Hepatocyte (in vitro differentiated cells): Measurements from ENCODE around the gene TXNDC5. TPM values are rescaled to one million over a fixed set of nuclear protein-coding genes. Genes with fewer than 3 reads are reported as not detected.

Experiments
- DNase-seq: peaks from one replicate; pipeline ENCODE4 v3.0.0-alpha.2; 2016; ENCODE audit warnings: low spot score
- H2AFZ ChIP-seq: fragments of 200-600 bp; sonication (generic); 2 replicates; pipeline ENCODE4 v1.6.0; 2016; ENCODE audit warnings: antibody characterized with exemption, mild to moderate bottlenecking
- H3K27ac ChIP-seq: fragments of 200-600 bp; sonication (generic); 2 replicates; pipeline ENCODE4 v1.5.1; 2016; ENCODE audit warnings: mild to moderate bottlenecking
- H3K27me3 ChIP-seq: fragments of 200-600 bp; sonication (generic); 2 replicates; pipeline ENCODE4 v1.6.1; 2016
- H3K36me3 ChIP-seq: fragments of 200-600 bp; sonication (generic); replicated peaks from 2 replicates; pipeline ENCODE4 v1.5.1; 2016; ENCODE audit warnings: low read depth; ENCODE audit not compliant: insufficient read depth
- H3K4me1 ChIP-seq: fragments of 200-600 bp; sonication (generic); 2 replicates; pipeline ENCODE4 v1.5.1; 2016; ENCODE audit warnings: mild to moderate bottlenecking, moderate library complexity; ENCODE audit not compliant: insufficient read depth
- H3K4me2 ChIP-seq: fragments of 200-600 bp; sonication (generic); 2 replicates; pipeline ENCODE4 v1.6.0; 2016
- H3K4me3 ChIP-seq: fragments of 200-600 bp; sonication (generic); 2 replicates; pipeline ENCODE4 v1.5.1; 2016; ENCODE audit warnings: mild to moderate bottlenecking
- H3K79me2 ChIP-seq: fragments of 200-600 bp; sonication (generic); 2 replicates; pipeline ENCODE4 v1.6.0; 2017; ENCODE audit warnings: mild to moderate bottlenecking
- H3K9me2 ChIP-seq: fragments of 200-600 bp; sonication (generic); replicated peaks from 2 replicates; pipeline ENCODE4 v1.6.0; 2017; ENCODE audit warnings: mild to moderate bottlenecking; ENCODE audit not compliant: insufficient read depth
- H3K9me3 ChIP-seq: fragments of 200-600 bp; sonication (generic); 2 replicates; pipeline ENCODE4 v1.5.1; 2016; ENCODE audit warnings: low read depth, mild to moderate bottlenecking
- H4K20me1 ChIP-seq: fragments of 200-600 bp; sonication (generic); 2 replicates; pipeline ENCODE4 v1.6.0; 2016; ENCODE audit warnings: mild to moderate bottlenecking; ENCODE audit not compliant: insufficient read depth, poor library complexity, severe bottlenecking
- CTCF ChIP-seq: fragments of 200-600 bp; sonication (generic); IDR thresholded peaks from 2 replicates; pipeline ENCODE4 v1.5.1; 2016; ENCODE audit warnings: antibody characterized with exemption, mild to moderate bottlenecking; ENCODE audit not compliant: poor library complexity
- EZH2 ChIP-seq: fragments of 200-600 bp; sonication (generic); IDR thresholded peaks from 2 replicates; pipeline ENCODE4 v1.6.1; 2016; ENCODE audit warnings: antibody characterized with exemption, mild to moderate bottlenecking, borderline replicate concordance
- EZH2phosphoT487 ChIP-seq: fragments of 200-600 bp; sonication (generic); IDR thresholded peaks from one replicate; pipeline ENCODE4 v1.6.1; 2018; ENCODE audit warnings: antibody characterized with exemption, mild to moderate bottlenecking, low read depth, moderate library complexity; ENCODE audit not compliant: unreplicated experiment, severe bottlenecking
- WGBS: methylation state at CpG from one replicate; pipeline ENCODE4 v1.1.6; 2016; ENCODE audit warnings: low lambda C conversion rate; ENCODE audit errors: missing lambda C conversion rate; 5-methylcytosine and 5-hydroxymethylcytosine counted together
- polyA plus RNA-seq: library from polyadenylated mRNA; unstranded; fragments of >200 nt; fragmentation: Nextera tagmentation; extraction: Ambion mirVana; gene quantifications from 2 replicates; pipeline ENCODE4 v1.2.1, GENCODE V29; 2016
- total RNA-seq: library from RNA; depleted of rRNA; stranded (reverse); fragments of >200 nt; gene quantifications from 2 replicates; pipeline ENCODE4 v1.2.3, GENCODE V29; 2014

The TXNDC5 gene
- total and polyA plus RNA-seq, 2 experiments from 2014 or later = 238 to 241 TPM

- no peak overlapping the region for H3K4me2 ChIP-seq
- no peak overlapping the region for H3K27ac ChIP-seq
- H3K9me3 ChIP-seq = no peaks in the 10 kb centered on the region
- WGBS = 96% methylated on average over 8 of the region's 8 CpGs
- no peak for TF ChIP-seq EZH2phosphoT487
- no peak for TF ChIP-seq CTCF
- TF ChIP-seq EZH2 = no peak
- DNase-seq = no peak
- no peaks in the 10 kb centered on the region for H3K27me3 ChIP-seq
- peaks cover 45% of the 10 kb centered on the region for H3K79me2 ChIP-seq
- no peak overlapping the region for H3K4me3 ChIP-seq
- H4K20me1 ChIP-seq = peaks cover 31% of the 10 kb centered on the region
- H3K9me2 ChIP-seq = no peaks in the 10 kb centered on the region
- peaks cover 4% of the 10 kb centered on the region for H3K36me3 ChIP-seq
- no peak overlapping the region for H2AFZ ChIP-seq
- H3K4me1 ChIP-seq = peaks cover 17% of the 10 kb centered on the region
These were observed 8.4 kb downstream of the TXNDC5 start for GRCh38 chr6:7902221-7902620.

GRCh38 chr6:7901780-7902179 lies 8.8 kb downstream of the TXNDC5 start:
- H3K4me3 ChIP-seq = no peak overlapping the region
- DNase-seq = no peak
- H3K27ac ChIP-seq = no peak overlapping the region
- peaks cover 4% of the 10 kb centered on the region for H3K36me3 ChIP-seq
- H4K20me1 ChIP-seq = peaks cover 27% of the 10 kb centered on the region
- H3K4me1 ChIP-seq = peaks cover 17% of the 10 kb centered on the region
- no peak overlapping the region for H2AFZ ChIP-seq
- no peak overlapping the region for H3K4me2 ChIP-seq
- no peaks in the 10 kb centered on the region for H3K9me3 ChIP-seq
- no peak for TF ChIP-seq CTCF
- TF ChIP-seq EZH2 = no peak
- TF ChIP-seq EZH2phosphoT487 = no peak
- no peaks in the 10 kb centered on the region for H3K27me3 ChIP-seq
- H3K79me2 ChIP-seq = peaks cover 45% of the 10 kb centered on the region
- H3K9me2 ChIP-seq = no peaks in the 10 kb centered on the region
- WGBS = 89% methylated on average over 4 of the region's 4 CpGs

- TF ChIP-seq EZH2phosphoT487 = no peak
- no peak for TF ChIP-seq EZH2
- TF ChIP-seq CTCF = no peak
- 95% methylated on average over 9 of the region's 9 CpGs for WGBS
- peaks cover 22% of the 10 kb centered on the region for H4K20me1 ChIP-seq
- H3K27ac ChIP-seq = no peak overlapping the region
- no peak overlapping the region for H3K4me2 ChIP-seq
- H3K4me1 ChIP-seq = peaks cover 17% of the 10 kb centered on the region
- no peaks in the 10 kb centered on the region for H3K9me3 ChIP-seq
- no peak overlapping the region for H3K4me3 ChIP-seq
- H3K36me3 ChIP-seq = peaks cover 4% of the 10 kb centered on the region
- no peaks in the 10 kb centered on the region for H3K27me3 ChIP-seq
- H3K9me2 ChIP-seq = no peaks in the 10 kb centered on the region
- H2AFZ ChIP-seq = no peak overlapping the region
- DNase-seq = no peak
- peaks cover 40% of the 10 kb centered on the region for H3K79me2 ChIP-seq
These were observed 9.5 kb downstream of the TXNDC5 start for GRCh38 chr6:7901056-7901455.

GRCh38 chr6:7900621-7901020 lies 10.0 kb downstream of the TXNDC5 start:
- H3K27me3 ChIP-seq = no peaks in the 10 kb centered on the region
- 84% methylated on average over 2 of the region's 2 CpGs for WGBS
- no peaks in the 10 kb centered on the region for H3K9me2 ChIP-seq
- no peak overlapping the region for H2AFZ ChIP-seq
- H3K4me2 ChIP-seq = no peak overlapping the region
- H3K79me2 ChIP-seq = peaks cover 36% of the 10 kb centered on the region
- peaks cover 17% of the 10 kb centered on the region for H3K4me1 ChIP-seq
- no peak overlapping the region for H3K4me3 ChIP-seq
- no peaks in the 10 kb centered on the region for H3K9me3 ChIP-seq
- H3K36me3 ChIP-seq = peaks cover 4% of the 10 kb centered on the region
- H3K27ac ChIP-seq = no peak overlapping the region
- TF ChIP-seq CTCF (no peak), EZH2phosphoT487 (no peak), EZH2 (no peak)
- H4K20me1 ChIP-seq = peaks cover 18% of the 10 kb centered on the region
- no peak for DNase-seq
